HG03558 (cell line): ENCODE results near the gene TAB2.

Experiments used
- ATAC-seq: cut with Tn5 transposase; IDR thresholded peaks from one replicate; pipeline ENCODE4 v1.9.1; 2021; ENCODE audit warnings: moderate number of reproducible peaks; ENCODE audit not compliant: unreplicated experiment; ENCODE audit errors: extremely low read depth

Gene TAB2

DNA sequence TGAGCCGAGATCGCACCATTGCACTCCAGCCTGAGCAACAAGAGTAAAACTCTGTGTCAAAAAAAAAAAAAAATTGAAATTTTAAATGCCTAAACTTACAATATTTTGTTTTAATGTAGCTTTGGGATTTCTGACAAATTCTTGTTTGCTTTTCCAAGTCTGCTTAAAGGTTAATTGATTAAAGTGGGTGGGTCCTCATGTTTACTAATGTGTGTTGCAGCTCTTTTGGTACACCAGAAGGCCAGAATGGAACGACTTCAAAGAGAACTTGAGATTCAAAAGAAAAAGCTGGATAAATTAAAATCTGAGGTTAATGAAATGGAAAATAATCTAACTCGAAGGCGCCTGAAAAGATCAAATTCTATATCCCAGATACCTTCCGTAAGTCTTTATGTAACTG, 79.9 kb downstream of the TAB2 start:
- ATAC-seq: no peak

DNA sequence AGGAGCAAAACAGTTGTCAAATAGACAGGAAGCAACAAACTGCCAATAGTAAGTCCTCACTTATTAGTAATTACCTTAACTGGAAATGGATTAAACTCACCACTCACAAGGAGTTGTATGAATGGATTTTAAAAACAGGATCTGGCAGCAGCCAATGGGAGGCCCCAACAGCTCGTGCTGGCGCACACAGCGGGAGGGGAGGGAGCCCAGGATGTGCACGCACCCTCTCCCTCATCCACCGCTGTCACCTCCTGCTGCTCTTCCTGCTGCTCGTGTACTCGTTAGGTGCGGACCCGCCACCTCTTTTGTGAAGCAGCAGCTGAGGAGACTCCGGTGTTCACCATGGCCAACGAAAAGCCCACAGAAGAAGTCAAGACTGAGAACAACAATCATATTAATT, 82.5 kb downstream of the TAB2 start, which contains the start of gene SUMO4:
TSS of gene SUMO4 (plus strand) at position 213 of the 400 bp plus-strand sequence. CDS start at position 343, 130 bp downstream.
- no peak for ATAC-seq

DNA sequence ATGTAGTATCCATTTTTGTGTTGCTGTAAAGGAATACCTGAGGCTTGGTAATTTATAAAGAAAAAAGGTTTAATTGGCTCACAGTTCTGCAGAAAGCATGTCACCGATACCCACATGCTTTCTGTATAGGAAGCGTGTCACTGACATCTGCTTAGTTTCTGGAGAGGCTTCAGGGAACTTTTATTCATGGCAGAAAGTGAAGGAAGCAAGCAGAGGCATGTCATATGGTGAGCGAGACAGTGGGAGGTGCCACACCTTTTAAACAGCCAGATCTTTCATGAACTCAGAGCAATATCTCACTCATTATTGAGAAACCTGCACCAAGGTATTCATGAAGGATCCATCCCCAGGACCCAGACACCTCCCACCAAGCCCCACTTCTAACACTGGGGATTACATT, 86.0 kb downstream of the TAB2 start:
- ATAC-seq: no peak

DNA sequence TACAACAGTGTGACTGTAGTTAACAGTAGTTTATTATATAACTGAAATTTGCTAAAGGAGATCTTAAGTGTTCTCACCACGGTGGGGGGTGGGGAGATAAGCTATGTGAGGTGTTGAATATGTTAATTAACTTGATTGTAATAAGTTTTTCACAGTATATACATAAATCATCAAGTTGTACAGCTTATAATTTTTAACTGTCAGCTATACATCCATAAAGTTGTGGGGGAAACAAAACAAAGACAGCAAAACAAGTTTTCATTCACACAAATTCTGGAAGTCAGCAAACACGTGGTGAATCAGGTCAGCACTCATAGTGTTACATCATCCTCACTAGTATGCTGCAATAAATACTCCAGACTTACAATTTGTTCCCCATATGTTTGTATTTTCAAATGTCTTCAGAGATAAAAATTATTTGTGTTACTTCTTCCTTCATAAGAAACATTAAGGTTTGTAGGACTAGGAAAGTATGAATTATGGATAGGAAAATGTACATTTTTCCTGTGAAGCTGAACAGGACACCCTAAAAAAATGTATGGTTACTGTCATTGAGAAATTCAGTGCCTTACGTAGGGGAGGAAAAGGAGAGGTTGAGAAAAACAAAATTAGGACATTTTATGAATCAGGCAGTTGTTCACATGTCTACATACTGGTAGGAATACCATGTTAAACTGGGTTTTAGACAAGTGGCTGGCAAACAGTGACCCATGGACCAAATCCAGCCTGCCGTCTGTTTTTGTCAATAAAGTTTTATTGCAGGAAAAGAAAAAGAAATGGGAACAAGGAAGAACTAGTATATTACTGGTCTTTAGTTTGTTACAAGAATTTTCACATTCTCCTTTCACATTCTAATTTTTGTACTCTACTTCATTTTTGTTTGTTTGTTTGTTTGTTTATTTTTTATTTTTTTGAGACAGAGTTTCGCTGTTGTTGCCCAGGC, 88.6 kb downstream of the TAB2 start:
- ATAC-seq: no peak

DNA sequence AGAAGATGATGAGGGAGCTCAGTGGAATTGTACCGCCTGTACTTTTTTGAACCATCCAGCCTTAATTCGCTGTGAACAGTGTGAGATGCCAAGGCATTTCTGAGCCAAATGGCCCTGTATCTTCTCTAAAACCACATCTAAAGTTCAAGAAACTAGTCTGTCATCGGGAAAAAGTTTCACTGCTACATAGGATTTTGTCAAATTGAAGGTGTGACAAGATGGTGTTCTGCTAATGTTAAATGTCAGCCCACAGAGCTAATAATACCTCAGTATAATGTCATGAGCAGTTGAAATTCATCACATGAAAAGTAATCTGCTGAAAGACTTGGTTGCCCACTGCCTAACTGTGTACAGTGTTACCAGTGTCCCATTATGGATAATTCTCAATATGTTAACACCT, 92.1 kb downstream of the TAB2 start:
- no peak for ATAC-seq

DNA sequence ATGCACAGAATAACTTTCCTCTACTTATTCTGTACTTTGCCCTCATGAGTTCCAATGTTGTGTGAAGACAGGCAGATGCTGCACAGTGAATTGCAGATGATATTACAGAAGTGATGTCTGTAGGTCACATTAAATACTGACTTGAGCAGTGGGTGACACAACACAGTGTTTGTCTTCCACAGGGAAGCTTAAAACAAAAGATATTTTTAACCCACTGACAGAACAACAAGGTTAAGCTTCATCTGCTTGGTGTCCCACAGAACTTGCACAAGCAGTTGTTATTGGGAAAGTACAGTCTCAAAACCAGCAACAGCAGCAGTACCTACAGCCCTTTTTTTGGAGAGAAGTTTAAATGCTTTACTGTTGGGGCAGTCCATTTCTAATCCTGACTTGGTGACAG, 93.0 kb downstream of the TAB2 start:
- ATAC-seq: no peak

DNA sequence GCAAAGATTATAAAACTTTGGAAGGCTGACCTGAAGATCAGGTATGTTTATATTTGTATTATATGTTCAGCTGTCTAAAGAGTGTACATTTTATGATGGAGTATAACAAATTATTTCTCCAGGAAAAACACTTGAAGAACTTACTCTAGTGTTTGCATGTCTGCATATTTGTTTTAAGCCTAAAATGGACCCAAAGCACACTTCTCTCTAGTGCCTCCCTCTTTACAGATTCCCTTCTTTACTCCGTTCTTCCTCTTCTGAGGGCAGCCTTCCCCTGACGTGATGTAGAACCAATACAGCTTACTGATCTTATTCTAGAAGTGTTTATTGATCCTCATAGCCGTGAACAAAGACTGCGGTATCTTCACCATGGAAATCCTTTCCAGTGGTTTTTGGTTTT, 96.5 kb downstream of the TAB2 start:
- ATAC-seq: no peak

DNA sequence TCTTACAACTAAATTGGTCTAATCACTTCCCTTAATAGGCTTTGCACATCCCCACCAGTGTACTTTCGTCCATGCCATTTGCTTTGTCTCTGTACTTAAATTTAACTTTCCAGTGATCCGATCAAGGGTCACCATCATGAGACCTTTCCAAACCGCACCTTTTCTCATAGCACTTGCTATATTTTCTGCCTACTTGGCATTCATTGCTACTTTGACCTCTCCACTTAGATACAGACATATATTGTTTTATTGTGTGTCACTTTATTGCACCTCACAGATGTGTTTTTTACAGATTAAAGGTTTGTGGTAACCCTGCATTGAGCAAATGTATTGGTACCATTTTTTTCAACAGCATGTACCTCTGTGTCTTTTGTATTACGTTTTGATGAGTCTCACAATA, 97.3 kb downstream of the TAB2 start:
- ATAC-seq: no peak

DNA sequence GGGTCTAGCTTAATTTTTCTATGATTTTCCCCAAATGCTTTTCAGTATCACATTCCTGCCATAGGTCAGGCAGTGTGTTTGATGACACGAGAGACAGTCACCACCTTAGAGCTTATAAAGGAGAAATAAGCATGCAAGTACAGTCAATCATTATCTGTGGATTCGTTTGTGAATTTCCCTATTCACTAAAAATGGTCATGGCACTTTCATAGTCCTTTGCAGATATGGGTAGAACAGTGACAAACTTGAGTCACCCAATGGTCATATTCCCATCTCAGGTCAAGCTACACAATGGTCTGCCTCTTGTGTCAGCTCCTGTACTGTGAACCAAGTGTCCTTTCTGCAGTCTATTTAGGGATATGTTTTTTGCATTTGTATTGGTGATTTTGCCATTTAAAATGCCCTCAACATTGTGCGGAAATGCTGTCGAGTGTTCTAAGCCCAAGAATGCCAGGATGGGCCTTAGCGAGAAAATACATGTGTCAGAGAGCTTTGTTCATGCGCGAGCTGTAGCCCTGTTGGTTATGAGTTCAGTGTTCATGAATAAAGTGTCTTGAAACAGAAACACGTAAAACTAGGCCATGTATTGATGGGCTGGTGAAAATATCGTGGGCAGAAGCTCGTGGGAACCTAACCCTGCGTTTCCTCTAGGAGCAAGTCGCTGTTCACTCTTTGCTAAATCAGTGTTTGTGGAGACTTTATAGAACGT, 102.3 kb downstream of the TAB2 start:
- no peak for ATAC-seq

DNA sequence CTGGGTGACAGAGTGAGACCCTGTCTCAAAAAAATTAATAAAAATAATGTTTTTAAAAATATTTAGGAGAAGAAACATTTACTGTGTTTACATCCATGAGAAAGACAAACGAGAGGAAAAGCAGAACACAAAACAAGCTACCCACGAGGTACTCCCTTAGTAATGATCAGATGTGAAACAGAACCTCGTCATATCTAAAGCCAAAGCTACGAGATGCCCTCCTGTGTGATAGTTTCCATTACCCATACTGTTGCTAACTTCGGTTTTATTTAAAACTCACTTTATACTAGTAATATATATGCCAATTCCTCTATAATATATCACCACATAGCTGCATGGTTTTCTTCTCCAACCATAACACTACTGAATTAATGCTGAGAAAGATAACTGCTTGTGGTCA, 103.6 kb downstream of the TAB2 start:
- no peak for ATAC-seq

DNA sequence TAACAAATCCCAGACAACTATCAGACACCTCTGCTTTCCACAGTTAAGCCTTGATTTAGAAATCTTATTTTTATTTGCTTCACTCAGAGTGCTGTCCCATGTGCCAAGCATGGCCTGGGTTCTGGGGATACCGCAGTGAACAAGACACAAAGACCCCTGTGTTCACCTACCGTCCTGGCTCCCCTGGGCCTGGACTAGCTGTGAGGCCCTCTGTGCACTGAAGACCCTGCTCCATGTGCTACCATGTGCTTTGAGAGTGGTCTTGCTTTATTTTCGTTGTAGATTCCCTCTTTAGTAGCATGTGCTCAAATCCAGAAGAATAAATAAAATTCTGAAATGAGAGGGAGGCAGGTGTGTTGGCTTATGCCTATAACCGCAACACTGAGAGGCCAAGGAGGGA, 105.1 kb downstream of the TAB2 start:
- ATAC-seq: no peak

DNA sequence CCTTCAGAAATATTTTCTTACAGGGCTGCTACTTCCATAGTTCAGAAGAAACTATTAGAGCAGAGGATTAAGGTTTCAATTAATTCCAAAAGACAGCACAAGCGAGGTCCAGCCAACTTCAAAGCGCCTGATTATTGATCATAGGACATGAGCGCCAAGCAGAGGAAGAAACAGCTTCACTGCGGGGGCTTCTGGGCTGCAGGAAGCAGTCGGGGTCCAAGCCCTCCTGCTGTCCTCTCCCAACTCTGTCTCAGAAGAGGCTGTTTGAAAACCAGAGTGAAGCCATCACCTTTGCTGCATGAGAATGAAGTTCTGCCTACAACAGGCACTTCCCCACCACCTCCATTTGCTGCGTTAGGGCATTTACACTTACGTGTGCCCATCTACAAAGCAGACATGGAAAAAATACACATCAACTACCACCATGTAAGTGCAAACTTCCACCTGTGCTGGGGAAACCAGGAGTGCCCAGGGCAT, 106.5 kb downstream of the TAB2 start:
- no peak for ATAC-seq

DNA sequence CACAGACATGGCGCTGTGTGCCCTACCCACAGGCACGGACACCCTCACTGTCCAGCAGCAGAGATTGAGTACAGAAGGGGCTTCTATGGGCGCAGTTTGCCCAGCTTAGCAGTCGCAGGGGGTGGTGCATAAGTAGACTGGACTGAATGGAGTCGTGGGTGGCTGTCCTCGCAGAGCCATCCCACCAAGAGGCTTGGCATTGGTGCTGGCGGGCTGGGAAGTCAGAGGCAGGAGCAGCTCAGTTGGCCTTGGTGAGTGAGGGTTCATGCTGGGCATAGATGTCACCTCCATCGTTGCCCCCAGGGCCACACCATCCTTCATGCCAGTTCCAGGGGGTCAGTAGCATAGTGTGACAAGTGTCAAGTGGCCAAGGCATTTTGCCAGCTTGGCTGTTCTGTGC, 107.7 kb downstream of the TAB2 start:
- no peak for ATAC-seq

DNA sequence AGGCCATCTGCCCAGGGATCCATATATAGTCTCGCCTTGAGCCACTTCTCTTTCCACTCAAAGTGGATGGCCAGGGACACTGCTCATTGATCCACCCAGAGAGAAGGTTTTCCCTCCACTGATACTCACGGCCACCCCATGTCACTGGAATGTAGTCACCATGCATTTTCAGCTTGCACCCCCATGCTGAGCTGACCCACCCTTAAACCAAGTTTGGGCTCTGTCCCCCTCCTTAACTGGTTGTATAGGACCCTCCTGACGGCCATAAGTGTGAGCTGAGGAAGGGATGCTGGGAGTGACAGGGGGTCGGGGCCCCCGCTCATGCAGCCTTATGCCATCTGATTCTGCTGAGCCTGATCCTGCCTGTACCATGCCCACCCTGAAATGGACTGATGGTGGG, 108.2 kb downstream of the TAB2 start:
- no peak for ATAC-seq

DNA sequence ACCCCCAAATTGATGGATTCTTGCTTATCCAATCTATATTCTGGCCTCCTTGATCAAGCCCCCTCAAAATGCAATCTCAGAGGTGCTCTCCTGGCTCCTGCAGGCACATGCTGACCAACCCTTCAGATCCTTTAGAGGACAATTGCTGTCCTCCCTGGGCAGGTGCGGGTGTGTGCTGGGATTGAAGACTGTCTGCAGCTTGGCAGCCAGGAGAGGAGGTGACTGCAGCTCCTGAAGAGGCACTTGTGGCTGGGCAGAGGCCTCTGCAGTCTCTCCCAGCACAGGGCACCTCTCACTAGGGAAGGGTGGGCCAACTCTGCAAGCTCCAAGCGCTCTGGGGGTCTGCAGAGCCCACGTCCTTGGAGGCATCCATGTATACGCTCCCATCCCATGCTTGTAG, 111.1 kb downstream of the TAB2 start:
- no peak for ATAC-seq

DNA sequence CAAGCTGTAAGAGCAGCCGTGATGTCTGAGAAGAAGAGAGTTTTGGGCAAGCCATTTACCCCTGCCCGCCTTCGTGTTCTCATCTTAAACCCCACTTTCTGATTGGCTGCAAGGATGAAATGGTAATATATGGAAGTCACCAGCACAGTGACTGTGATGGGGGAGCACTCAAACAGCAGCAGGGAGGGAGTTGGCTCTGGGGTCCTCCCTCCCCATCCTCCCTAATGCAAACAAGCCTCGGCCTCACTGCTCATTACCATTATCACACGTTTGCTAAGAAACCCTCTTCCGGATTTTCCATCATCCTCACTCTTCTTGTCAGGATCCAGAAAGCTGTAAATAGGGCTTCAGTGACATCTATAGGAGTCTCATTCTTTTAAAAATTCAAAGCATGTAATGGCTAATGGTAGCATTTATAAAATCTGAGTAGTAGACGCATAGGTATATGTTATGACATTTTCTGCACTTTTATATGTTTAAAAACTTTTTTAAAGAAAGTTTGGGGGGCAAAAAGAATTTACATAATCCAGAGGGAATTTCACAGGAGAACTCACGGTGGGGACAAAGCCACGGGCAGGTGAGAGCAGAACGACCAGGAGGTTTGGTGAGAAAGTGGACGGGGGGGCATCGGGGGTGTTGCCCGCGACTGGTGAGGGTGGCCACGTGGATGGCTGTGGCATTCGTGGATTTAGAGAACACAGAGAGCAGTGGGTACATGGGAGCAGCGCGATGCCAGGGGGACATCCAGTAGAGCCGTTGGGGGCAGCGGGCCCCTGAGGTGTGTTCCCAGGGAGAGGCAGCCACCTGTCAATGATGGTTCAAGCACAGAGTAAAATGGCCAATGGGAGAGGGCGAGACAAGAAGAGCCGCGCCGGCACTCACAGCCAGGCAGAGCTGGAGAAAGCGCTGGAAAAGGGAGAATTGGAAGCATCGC, 112.2 kb downstream of the TAB2 start:
- no peak for ATAC-seq

DNA sequence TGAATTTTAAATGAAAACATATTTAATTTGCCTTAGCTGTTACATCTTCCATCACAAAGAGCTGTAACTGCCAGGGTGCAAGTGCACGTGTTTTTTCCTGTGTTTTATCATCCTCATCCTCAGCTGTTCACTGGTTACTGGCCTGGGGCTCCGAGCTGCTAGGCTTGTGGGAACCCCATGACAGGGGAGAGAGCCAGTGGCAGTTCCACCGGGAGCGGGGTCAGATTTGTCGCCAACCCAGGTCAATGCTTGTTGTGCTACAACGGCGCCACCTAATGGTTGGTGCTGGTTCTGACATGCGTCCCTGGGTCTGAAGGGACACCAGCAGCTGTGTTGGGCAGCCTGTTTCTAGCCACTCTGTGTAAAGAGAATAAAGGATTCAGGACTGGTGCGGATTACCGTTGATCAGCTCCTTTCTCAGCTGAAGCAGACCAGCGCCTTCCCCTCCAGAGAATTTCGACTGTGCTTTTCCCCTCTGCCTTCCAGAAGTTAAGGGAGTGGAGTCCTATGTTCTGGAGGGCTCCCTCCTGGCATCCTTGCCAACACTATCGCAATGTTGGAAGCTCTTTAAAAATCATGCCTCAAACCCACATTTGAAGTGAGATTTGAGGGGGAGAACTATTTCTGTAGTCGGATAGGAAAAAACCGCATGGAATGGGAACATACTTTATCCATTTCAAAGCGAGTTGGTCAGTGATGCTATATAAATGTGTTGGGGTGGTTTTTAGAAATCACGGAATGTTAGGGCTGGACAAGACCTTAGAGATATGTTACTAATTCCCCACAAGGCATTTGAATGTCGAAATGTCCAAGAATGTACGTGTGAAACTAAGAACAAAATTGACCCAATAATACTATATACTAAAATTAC, 114.6 kb downstream of the TAB2 start:
- no peak for ATAC-seq

DNA sequence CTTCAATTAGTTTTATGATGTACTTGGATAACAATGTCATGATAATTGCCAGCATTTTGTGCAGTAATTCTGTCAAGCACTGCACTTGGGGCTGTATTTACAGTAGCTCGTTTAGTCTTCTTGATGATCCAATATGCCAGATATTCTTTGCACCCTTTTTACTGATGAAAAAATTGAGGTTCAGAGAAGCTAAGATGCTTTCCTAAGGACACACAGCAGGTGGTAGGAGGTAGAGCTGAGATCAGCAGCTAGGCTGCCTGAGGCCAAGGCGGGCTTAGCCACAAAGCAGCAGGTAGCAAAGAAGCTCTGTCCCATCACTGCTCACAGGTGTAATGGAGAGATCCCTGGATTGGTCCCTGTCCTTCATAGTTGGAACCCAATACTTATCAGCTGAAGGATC, 115.9 kb downstream of the TAB2 start:
- no peak for ATAC-seq

DNA sequence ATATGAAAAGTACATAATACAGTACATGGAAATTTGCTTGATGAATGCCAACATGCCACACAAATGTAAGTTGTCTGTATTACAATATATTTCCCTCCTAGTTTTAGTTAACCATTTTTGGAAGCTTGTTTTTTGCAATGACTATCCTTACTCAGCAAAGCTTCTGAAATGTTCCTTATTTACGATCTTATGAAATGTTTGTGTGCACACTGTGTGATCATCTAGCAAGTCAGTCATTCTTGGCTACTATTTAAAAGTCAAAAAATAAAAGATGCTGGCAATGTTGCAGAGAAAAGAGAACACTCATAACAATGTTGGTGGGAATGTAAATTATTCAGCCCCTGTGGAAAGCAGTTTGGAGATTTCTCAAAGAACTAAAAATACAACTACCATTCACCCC, 116.4 kb downstream of the TAB2 start:
- ATAC-seq: no peak
